ENCODE data around the gene CKS1B.

CKS1B gene

GRCh38 chr1:155015527-155016230 lies 41.2 kb downstream of the CKS1B start:
- no peak for DNase-seq (ENCODE audit: low spot score)

- DNase-seq (ENCODE audit: low spot score) = no peak
These were observed 41.9 kb downstream of the CKS1B start for GRCh38 chr1:155016231-155016831.

GRCh38 chr1:155017041-155017945 lies 42.8 kb downstream of the CKS1B start:
- DNase-seq (ENCODE audit: low spot score) = peak; percentile 90

GRCh38 chr1:155017946-155018316 lies 43.5 kb downstream of the CKS1B start:
- no peak for DNase-seq (ENCODE audit: low spot score)

GRCh38 chr1:155018617-155019348 lies 44.3 kb downstream of the CKS1B start:
- DNase-seq (ENCODE audit: low spot score) = no peak

- no peak for DNase-seq (ENCODE audit: low spot score)
These were observed 45.1 kb downstream of the CKS1B start for GRCh38 chr1:155019377-155020245.

- DNase-seq (ENCODE audit: low spot score) = no peak
These were observed 47.9 kb downstream of the CKS1B start for GRCh38 chr1:155022136-155022926.

GRCh38 chr1:155022927-155023236 lies 48.4 kb downstream of the CKS1B start:
- no peak for DNase-seq (ENCODE audit: low spot score)

- no peak for DNase-seq (ENCODE audit: low spot score)
These were observed 49.1 kb downstream of the CKS1B start for GRCh38 chr1:155023627-155024026.

GRCh38 chr1:155024315-155024714 lies 49.8 kb downstream of the CKS1B start:
- no peak for DNase-seq (ENCODE audit: low spot score)

- DNase-seq (ENCODE audit: low spot score) = no peak
These were observed 51.7 kb downstream of the CKS1B start for GRCh38 chr1:155026154-155026553.

- no peak for DNase-seq (ENCODE audit: low spot score)
These were observed 52.1 kb downstream of the CKS1B start for GRCh38 chr1:155026588-155026987.
